Measurements from ENCODE around the gene ZBTB8A.
"Not testable (repeated sequence)": the region's sequence is repeated elsewhere in the genome, so short reads cannot be mapped to it uniquely, and the experiment has no call there.

Gene ZBTB8A

DNA sequence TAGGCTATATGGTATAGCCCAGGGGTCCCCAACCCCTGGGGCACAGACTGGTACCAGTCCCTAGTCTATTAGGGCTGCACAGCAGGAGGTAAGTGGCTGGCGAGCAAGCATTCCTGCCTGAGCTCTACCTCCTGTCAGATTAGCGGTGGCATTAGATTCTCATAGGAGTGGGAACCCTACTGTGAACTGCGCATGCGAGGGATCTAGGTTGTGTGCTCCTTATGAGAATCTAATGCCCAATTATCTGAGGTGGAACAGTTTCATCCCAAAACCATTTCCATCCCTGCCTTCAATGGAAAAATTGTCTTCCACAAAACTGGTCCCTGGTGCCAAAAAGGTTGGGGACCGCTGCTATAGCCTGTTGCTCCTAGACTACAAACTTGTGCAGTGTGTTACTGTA lies 22.8 kb upstream of the ZBTB8A start:
- no peak overlapping the region for H3K4me3 ChIP-seq (replicated peaks; ENCODE audit: low read depth, low read length)
- TF ChIP-seq, protein P1, sequence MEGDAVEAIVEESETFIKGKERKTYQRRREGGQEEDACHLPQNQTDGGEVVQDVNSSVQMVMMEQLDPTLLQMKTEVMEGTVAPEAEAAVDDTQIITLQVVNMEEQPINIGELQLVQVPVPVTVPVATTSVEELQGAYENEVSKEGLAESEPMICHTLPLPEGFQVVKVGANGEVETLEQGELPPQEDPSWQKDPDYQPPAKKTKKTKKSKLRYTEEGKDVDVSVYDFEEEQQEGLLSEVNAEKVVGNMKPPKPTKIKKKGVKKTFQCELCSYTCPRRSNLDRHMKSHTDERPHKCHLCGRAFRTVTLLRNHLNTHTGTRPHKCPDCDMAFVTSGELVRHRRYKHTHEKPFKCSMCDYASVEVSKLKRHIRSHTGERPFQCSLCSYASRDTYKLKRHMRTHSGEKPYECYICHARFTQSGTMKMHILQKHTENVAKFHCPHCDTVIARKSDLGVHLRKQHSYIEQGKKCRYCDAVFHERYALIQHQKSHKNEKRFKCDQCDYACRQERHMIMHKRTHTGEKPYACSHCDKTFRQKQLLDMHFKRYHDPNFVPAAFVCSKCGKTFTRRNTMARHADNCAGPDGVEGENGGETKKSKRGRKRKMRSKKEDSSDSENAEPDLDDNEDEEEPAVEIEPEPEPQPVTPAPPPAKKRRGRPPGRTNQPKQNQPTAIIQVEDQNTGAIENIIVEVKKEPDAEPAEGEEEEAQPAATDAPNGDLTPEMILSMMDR (IDR thresholded peaks at IDR 0.05; ENCODE audit: low read length, missing control alignments): no peak
- DNase-seq (ENCODE audit: low read depth): no peak

DNA sequence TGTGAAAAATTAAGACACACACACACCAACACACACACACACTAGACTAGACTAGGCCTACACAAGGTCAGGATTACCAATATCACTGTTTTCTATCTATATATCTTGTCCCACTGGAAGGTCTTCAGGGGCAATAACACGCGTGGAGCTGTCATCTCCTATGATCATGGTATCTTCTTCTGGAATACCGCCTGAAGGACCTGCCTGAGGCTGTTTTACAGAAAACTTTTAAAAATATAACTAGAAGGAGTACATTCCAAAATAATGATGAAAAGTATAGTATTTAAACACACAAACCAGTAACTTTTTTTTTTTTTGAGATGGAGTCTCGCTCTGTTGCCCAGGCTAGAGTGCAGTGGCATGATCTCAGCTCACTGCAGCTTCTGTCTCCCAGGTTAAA lies 20.3 kb upstream of the ZBTB8A start:
- TF ChIP-seq, protein P1 (IDR thresholded peaks at IDR 0.05; ENCODE audit: low read length, missing control alignments): no peak
- no peak for DNase-seq (ENCODE audit: low read depth)
- H3K4me3 ChIP-seq (replicated peaks; ENCODE audit: low read depth, low read length): no peak overlapping the region

DNA sequence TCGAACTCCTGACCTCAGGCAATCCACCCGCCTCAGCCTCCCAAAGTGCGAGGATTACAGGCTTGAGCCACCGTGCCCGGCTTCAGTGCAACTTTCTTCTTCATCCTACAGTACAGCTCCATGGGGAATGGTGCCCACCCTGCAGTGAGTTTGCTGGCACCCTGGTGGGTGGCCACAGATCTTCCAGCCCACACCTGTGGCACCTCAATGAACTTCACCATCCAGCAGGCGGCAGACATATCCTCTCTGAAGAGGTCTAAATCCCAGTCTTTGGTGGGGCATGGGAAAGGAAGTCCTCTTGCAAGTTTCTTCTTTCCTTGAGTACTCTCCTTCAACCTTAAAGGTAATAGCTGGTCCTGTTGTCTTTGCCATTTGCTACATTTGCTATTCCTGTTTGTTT lies 18.1 kb upstream of the ZBTB8A start:
- no peak overlapping the region for H3K4me3 ChIP-seq (replicated peaks; ENCODE audit: low read depth, low read length)
- DNase-seq (ENCODE audit: low read depth): no peak
- TF ChIP-seq, protein P1 (IDR thresholded peaks at IDR 0.05; ENCODE audit: low read length, missing control alignments): no peak

DNA sequence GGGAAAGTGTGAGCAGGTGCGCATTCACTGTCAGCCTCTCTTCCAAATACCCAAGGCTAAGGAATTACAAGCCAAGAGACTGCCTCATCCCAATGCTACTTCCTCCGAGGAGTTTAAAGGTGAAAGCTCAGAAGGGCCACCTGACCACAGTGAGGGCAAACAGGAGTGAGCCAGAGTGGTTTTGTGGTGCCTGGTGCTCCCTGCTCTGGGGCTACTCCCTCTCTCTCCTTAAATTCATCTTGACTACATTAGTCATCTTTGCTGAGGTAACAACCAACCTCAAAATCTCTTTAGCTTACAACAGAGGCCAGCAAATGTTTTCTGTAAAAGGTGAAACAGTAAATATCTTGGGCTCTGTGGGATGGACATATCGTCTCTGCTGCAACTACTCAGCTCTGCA lies 14.2 kb upstream of the ZBTB8A start:
- TF ChIP-seq, protein P1 (IDR thresholded peaks at IDR 0.05; ENCODE audit: low read length, missing control alignments): no peak
- no peak overlapping the region for H3K4me3 ChIP-seq (replicated peaks; ENCODE audit: low read depth, low read length)
- DNase-seq (ENCODE audit: low read depth): no peak

DNA sequence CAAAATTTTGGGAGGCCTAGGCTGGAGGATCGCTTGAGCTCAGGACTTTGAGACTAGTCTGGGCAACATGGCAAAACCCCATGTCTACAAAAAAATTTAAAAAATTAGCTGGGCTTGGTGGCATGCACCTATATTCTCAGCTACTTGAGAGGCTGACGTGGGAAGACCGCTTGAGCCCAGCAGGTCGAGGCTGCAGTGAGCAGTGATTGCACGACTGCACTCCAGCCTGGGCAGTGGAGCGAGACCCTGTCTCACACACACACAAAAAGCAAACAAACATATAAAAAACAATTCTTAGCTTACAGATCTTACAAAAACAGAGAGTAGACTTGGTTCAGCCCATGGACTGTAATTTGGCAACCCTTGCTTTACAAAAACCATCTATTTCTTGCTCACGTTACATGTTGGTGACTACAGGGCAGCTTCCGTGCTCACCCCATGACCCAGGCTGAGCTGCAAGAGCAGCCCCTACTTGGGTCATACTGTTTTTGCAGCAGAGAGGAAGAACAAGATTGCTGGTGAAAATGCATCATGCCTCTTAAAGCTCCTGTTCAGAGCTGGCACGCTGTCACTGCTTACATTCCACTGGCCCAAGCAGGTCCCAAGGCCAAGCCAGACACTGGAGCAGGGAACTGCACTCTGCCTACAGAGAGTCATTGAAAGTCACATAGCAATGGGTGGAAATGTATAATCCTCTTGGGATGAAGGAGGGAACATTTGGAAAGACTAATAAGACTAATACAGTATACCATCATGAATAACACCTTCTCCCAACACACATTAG lies 13.4 kb upstream of the ZBTB8A start:
- no peak for DNase-seq (ENCODE audit: low read depth)
- TF ChIP-seq, protein P1 (IDR thresholded peaks at IDR 0.05; ENCODE audit: low read length, missing control alignments): no peak
- no peak overlapping the region for H3K4me3 ChIP-seq (replicated peaks; ENCODE audit: low read depth, low read length)

DNA sequence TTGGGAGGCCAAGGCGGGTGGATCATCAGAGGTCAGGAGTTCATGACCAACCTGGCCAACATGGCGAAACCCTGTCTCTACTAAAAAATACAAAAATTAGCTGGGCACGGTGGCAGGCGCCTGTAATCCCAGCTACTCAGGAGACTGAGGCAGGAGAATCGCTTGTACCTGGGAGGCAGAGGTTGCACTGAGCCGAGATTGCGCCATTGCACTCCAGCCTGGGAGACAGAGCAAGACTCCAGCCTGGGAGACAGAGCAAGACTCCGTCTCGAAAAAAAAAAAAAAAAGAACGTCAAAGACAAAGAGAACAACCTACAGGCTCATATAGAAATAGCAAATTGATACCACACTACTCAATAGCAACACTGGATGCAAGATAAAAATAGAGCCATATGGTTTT lies 10.7 kb upstream of the ZBTB8A start:
- H3K4me3 ChIP-seq (replicated peaks; ENCODE audit: low read depth, low read length); DNase-seq (ENCODE audit: low read depth): not testable (repeated sequence)

DNA sequence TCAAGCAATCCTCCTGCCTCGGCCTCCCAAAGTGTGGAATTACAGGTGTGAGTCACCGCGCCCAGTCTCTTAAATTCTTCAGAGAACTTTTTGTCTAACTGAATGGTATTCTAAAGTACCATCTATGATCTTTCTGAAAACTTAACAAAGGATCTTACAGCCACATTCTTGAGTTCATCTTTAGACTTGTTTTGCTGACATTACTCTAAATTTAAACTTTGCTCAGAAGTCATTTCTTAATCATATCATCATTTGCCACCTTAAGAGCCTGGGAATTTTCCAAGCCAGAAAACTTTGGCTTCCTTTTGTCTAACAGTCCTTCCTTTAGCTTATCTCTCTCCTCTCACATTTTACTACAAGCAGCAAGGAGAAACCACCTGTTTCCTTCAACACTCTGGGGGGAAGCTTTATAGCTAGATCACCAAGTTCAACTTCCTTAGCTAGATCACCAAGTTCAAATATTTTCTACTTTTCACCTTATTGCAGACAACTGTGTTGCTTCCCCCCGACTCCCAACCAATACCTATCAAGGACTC lies 5.4 kb upstream of the ZBTB8A start:
- no peak for DNase-seq (ENCODE audit: low read depth)

More for the DNA sequence above, 5.4 kb upstream of the ZBTB8A start:
- TF ChIP-seq, protein P1 (IDR thresholded peaks at IDR 0.05; ENCODE audit: low read length, missing control alignments): no peak
- no peak overlapping the region for H3K4me3 ChIP-seq (replicated peaks; ENCODE audit: low read depth, low read length)

Measured in fibroblast of pulmonary artery (primary cell).